OCI-LY3 (cell line): ENCODE data around the gene ANKRD39.

Source experiments
- H2AFZ ChIP-seq: fragments of 200-600, 300-600 bp; shearing (Covaris generic); 2 replicates; pipeline ENCODE4 v1.6.0; 2014; ENCODE audit warnings: antibody characterized with exemption, low read depth, low read length
- H3K27ac ChIP-seq: fragments of 200-600, 300-600 bp; sonication (generic); 2 replicates; pipeline ENCODE4 v1.5.1; 2014; ENCODE audit warnings: mild to moderate bottlenecking, low read length, moderate library complexity, mixed read lengths
- H3K27me3 ChIP-seq: fragments of 200-600, 300-600 bp; sonication (generic); 2 replicates; pipeline ENCODE4 v1.6.1; 2014; ENCODE audit warnings: low read depth, low read length, mixed read lengths
- H3K36me3 ChIP-seq: fragments of 200-600, 300-600 bp; sonication (generic); replicated peaks from 2 replicates; pipeline ENCODE3; 2014; ENCODE audit warnings: low read depth, low read length, mixed read lengths
- H3K4me1 ChIP-seq: fragments of 300-600, 200-600 bp; sonication (generic); 2 replicates; pipeline ENCODE4 v1.6.1; 2014; ENCODE audit warnings: low read length, mixed read lengths
- H3K4me2 ChIP-seq: fragments of 200-600, 300-600 bp; sonication (generic); 2 replicates; pipeline ENCODE4 v1.6.1; 2014; ENCODE audit warnings: low read length, mixed read lengths
- H3K4me3 ChIP-seq: fragments of 300-600, 200-600 bp; sonication (generic); 2 replicates; pipeline ENCODE4 v1.5.1; 2014; ENCODE audit warnings: antibody characterized with exemption, mild to moderate bottlenecking, low read length, moderate library complexity
- H3K79me2 ChIP-seq: fragments of 300-600, 200-600 bp; shearing (Covaris generic); 2 replicates; pipeline ENCODE4 v1.6.1; 2014; ENCODE audit warnings: mild to moderate bottlenecking, low read length, mixed read lengths
- H3K9ac ChIP-seq: fragments of 300-600, 200-600 bp; shearing (Covaris generic); 2 replicates; pipeline ENCODE4 v1.6.0; 2014; ENCODE audit warnings: mild to moderate bottlenecking, low read length, moderate library complexity
- H3K9me3 ChIP-seq: fragments of 200-600, 300-600 bp; shearing (Covaris generic); 2 replicates; pipeline ENCODE4 v1.6.1; 2014; ENCODE audit warnings: low read length, mixed read lengths; ENCODE audit not compliant: insufficient read depth
- H4K20me1 ChIP-seq: fragments of 200-600, 300-600 bp; sonication (generic); 2 replicates; pipeline ENCODE4 v1.6.1; 2016; ENCODE audit warnings: low read length, mixed read lengths; ENCODE audit not compliant: insufficient read depth
- EZH2phosphoT487 ChIP-seq: fragments of 200-600 bp; shearing (Covaris generic); IDR thresholded peaks from 2 replicates; pipeline ENCODE4 v1.6.1; 2018; ENCODE audit warnings: antibody characterized with exemption, mixed run types, low read depth
- TF ChIP-seq, protein P1 (sequence below): fragments of 200-600, 300-600 bp; sonication (generic); IDR thresholded peaks from 2 replicates; pipeline ENCODE4 v1.5.1; 2014; ENCODE audit warnings: antibody characterized with exemption, low read length, low read depth

The ANKRD39 gene

DNA sequence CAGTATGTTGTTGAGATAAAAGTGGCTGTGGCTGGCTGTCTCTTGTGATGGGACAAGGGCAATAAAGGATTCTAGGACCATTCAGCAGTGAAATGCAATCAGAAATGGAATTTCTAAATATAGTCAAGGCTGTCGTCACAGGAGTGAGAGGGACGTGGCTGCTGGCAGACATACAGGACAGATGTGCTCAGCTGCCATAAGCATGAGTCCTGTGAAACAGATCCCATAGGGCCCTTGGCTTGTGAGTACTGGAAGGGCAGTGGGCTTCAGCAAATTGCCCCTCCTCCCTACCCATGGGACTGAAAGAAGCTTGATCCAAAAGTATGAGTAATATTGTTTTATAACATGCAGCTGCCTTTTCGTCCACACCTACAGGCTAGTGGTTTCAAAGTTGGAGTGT, 45.9 kb downstream of the ANKRD39 start:
- Histone ChIP-seq H3K36me3 (no peaks in the 10 kb centered on the region), H3K27ac (no peak overlapping the region), H3K4me2 (no peak overlapping the region), H2AFZ (no peak overlapping the region), H3K79me2 (peaks cover under 1% of the 10 kb centered on the region), H3K4me1 (peaks cover 5% of the 10 kb centered on the region; the same call in 1 of the 2 replicates), H4K20me1 (no peaks in the 10 kb centered on the region), H3K4me3 (no peak overlapping the region), H3K9me3 (no peaks in the 10 kb centered on the region), H3K9ac (no peak overlapping the region), H3K27me3 (no peaks in the 10 kb centered on the region)
- no peak for TF ChIP-seq EZH2phosphoT487
- TF ChIP-seq, protein P1, sequence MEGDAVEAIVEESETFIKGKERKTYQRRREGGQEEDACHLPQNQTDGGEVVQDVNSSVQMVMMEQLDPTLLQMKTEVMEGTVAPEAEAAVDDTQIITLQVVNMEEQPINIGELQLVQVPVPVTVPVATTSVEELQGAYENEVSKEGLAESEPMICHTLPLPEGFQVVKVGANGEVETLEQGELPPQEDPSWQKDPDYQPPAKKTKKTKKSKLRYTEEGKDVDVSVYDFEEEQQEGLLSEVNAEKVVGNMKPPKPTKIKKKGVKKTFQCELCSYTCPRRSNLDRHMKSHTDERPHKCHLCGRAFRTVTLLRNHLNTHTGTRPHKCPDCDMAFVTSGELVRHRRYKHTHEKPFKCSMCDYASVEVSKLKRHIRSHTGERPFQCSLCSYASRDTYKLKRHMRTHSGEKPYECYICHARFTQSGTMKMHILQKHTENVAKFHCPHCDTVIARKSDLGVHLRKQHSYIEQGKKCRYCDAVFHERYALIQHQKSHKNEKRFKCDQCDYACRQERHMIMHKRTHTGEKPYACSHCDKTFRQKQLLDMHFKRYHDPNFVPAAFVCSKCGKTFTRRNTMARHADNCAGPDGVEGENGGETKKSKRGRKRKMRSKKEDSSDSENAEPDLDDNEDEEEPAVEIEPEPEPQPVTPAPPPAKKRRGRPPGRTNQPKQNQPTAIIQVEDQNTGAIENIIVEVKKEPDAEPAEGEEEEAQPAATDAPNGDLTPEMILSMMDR = no peak

DNA sequence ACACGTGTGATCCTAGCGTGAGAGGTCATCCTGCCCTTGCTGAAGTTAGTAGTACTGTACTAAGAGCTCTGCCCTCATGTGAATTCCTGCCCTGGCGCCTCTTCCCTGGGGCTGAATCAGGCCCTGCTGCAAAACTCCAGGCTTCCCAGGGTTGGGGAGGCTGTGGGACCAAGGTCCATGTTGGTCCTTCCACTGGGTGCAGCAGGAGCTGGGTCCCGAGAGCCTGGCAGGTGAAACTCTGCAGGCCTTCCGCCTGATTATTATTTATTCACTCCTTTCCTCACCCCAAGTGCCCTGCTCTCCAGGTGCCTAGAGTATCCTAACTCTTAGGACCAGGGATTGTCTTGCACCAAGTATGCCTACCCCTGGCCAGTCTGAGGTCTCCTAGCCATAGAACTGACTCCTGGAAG, 47.0 kb downstream of the ANKRD39 start:
- H3K9me3 ChIP-seq = no peaks in the 10 kb centered on the region
- H3K9ac ChIP-seq = no peak overlapping the region
- H3K36me3 ChIP-seq = no peaks in the 10 kb centered on the region
- no peak overlapping the region for H2AFZ ChIP-seq
- no peaks in the 10 kb centered on the region for H4K20me1 ChIP-seq
- no peak overlapping the region for H3K27ac ChIP-seq
- peaks cover 5% of the 10 kb centered on the region; the same call in 1 of the 2 replicates for H3K4me1 ChIP-seq
- no peak for TF ChIP-seq EZH2phosphoT487
- TF ChIP-seq, protein P1 = no peak
- H3K4me2 ChIP-seq = no peak overlapping the region
- no peak overlapping the region for H3K4me3 ChIP-seq
- H3K27me3 ChIP-seq = no peaks in the 10 kb centered on the region
- no peaks in the 10 kb centered on the region for H3K79me2 ChIP-seq

DNA sequence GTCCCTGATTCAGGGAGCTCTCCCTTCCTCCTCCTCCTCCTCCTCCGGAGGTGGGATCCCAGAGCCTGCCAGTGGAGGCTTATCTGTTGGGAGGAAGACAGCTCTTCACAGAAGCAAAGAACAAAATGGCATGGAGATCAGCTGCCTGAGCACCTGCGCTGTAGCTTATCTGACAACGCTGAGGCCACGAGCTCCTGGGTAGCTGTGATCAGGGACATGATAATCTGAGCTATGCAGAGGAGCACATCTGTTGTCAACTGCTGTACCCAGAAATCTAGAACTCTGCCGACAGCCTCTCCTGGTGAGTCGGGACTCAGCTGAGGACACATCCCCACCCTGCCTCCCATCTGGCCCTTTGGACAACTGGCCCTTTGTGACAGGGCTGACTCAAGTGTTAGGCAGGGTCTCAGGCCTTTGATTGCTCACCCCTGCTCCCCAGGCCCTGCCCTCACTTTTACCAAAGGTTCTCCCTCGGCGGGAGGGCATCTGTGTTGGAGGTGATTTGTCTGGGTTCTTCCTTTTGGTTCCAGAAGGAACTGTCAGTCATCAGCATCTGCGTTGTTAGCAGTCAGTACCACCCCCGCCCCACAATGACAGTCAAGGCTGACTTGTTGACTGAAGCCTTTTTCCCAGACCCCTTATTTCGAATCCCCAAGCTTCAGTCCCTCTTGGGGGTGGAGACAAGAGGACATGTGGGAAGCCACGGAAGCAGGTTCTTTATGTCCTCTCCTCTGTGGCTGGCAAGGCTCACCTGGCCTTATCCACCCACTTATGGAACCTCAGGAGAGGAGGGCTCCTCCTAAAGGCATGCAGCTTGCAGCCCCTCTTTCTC, 47.6 kb downstream of the ANKRD39 start:
- no peaks in the 10 kb centered on the region for H3K79me2 ChIP-seq
- H3K9ac ChIP-seq = no peak overlapping the region
- TF ChIP-seq, protein P1 = no peak
- H3K27ac ChIP-seq = no peak overlapping the region
- H3K4me2 ChIP-seq = no peak overlapping the region
- H2AFZ ChIP-seq = no peak overlapping the region
- H3K27me3 ChIP-seq = no peaks in the 10 kb centered on the region
- H3K9me3 ChIP-seq = no peaks in the 10 kb centered on the region
- no peak overlapping the region for H3K4me3 ChIP-seq
- peaks cover 3% of the 10 kb centered on the region; the same call in 1 of the 2 replicates for H3K4me1 ChIP-seq
- H4K20me1 ChIP-seq = no peaks in the 10 kb centered on the region
- no peaks in the 10 kb centered on the region for H3K36me3 ChIP-seq

DNA sequence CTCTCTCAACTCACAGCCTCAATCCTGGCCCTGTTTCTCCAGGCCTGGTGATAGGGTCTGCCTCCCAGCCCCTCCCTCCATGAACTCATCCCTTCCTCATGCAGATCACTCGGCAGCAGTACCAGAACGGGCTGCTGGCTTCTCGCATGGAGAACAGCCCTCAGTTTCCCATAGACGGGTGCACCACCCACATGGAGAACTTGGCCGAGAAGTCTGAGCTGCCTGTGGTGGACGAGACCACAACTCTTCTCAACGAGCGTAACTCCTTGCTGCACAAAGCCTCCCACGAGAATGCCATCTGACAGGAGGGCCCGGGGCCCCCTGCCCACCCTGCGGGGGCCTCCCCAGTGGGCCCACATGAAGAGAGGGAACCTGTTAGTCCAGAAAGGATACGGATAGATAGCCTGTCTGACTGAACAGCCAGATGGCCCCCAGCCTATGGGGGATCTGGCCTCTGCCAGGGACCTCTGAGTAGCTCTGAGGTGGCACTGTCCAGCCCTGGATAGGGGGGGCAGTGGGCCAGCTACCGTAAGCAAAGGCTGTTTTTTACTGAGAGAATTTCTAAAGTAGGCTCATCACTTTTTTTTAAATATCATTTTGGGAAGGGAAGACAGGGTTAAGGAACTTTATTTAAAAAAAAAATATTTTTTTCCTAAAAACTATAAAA, 48.5 kb downstream of the ANKRD39 start:
- Histone ChIP-seq H3K4me3 (no peak overlapping the region), H3K9me3 (no peaks in the 10 kb centered on the region), H3K79me2 (no peaks in the 10 kb centered on the region), H3K4me2 (no peak overlapping the region), H3K4me1 (no peaks in the 10 kb centered on the region), H3K36me3 (no peaks in the 10 kb centered on the region), H3K27me3 (no peaks in the 10 kb centered on the region), H4K20me1 (no peaks in the 10 kb centered on the region), H3K27ac (no peak overlapping the region), H3K9ac (no peak overlapping the region), H2AFZ (no peak overlapping the region)
- TF ChIP-seq EZH2phosphoT487 = no peak
- TF ChIP-seq, protein P1 = no peak
